Gastrocnemius medialis (tissue), 4 donors: ENCODE results near the gene AMBN.

Experiments
- CTCF ChIP-seq, 5 experiments: fragments of 450-650 bp in 3 of 5; fragments of 200-600 bp in 2 of 5; sonication (generic) in 2 of 5; IDR thresholded peaks in 4 of 5; conservative IDR thresholded peaks in 1 of 5; 1 replicate in 4 of 5; 2 replicates in 1 of 5; pipeline ENCODE4 v1.5.1; 2016 to 2019; ENCODE audit warnings: antibody characterized with exemption in 5 of 5, mild to moderate bottlenecking in 3 of 5, moderate library complexity in 3 of 5
- POLR2A ChIP-seq, 2 donors: fragments of 450-650 bp; IDR thresholded peaks; one replicate each; pipeline ENCODE4 v1.6.1; 2017; ENCODE audit warnings: antibody characterized with exemption in 2 of 2, mild to moderate bottlenecking in 2 of 2, moderate library complexity in 2 of 2

- peak; percentile 57 to 88 (median 71) for TF ChIP-seq CTCF (IDR thresholded peaks at IDR 0.05 in 4 of 5, conservative IDR thresholded peaks at IDR 0.05 in 1 of 5)
- TF ChIP-seq POLR2A (IDR thresholded peaks at IDR 0.05), result no peak
Measured at GRCh38 chr4:70601422-70602039, 9.5 kb downstream of the AMBN start.
